Measurements from ENCODE around the gene FBXW11. TPM values are rescaled to one million over a fixed set of nuclear protein-coding genes. Genes with fewer than 3 reads are reported as not detected.

The FBXW11 gene
- polyA plus RNA-seq, 1 donor (not counting 4 experiments of a cell fraction or from before 2014, with no cell fraction given), result 48.4 TPM

DNA sequence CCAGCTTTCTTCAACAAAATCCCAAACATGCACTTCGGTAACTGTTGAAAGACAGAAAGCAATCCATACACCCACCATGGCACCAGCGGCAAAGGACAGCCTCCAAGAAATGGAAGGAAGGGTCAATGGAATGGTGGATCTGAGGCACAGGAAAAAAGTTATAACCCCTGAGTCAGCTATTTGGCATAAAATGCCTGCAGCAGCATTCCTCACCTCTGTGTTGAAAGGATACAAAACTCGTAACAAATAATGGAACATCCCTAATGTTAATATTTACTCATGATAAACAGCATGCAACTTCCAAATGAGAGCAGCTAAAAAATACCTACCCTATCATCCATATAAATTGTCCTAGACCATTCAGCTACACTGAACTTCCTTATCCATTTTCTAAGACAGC, 9.4 kb downstream of the FBXW11 start:
- Histone ChIP-seq H4K20me1 (ENCODE audit: control insufficient read depth, extremely low read depth, insufficient read depth, low read length) (no peaks in the 10 kb centered on the region), H3K4me2 (ENCODE audit: control insufficient read depth, extremely low read depth, insufficient read depth, low read depth, low read length) (peak overlapping the region; percentile 12), H3K36me3 (ENCODE audit: control insufficient read depth in 2 of 2, extremely low read depth in 1 of 2, insufficient read depth in 2 of 2, low read length in 2 of 2) (peaks cover 0 to 2% of the 10 kb centered on the region in 2 experiments), H3K9me1 (ENCODE audit: control insufficient read depth, extremely low read depth, insufficient read depth, low read length) (no peaks in the 10 kb centered on the region), H3K4me1 (ENCODE audit: control insufficient read depth, extremely low read depth, insufficient read depth, low read length) (peaks cover 12% of the 10 kb centered on the region), H3K9me3 (ENCODE audit: control insufficient read depth, low read depth, low read length) (no peaks in the 10 kb centered on the region), H2AFZ (ENCODE audit: control insufficient read depth, low read length) (no peak overlapping the region), H3K27me3 (ENCODE audit: control insufficient read depth, extremely low read depth, insufficient read depth, low read length) (no peaks in the 10 kb centered on the region), H3K79me2 (ENCODE audit: control insufficient read depth, insufficient read depth, low read length) (peaks cover 94% of the 10 kb centered on the region), H3K4me3 (ENCODE audit: control insufficient read depth in 2 of 3, extremely low read depth in 1 of 3, insufficient read depth in 2 of 3, low read depth in 1 of 3, low read length in 3 of 3) (no peak overlapping the region), H3K9ac (ENCODE audit: control insufficient read depth, extremely low read depth, insufficient read depth, low read length) (no peak overlapping the region), H3K27ac (ENCODE audit: control insufficient read depth, insufficient read depth, low read length) (no peak overlapping the region)
- FAIRE-seq, result no peak
- no peak for DNase-seq (ENCODE audit: low read depth, low spot score)
- dilution Hi-C loops (cut with MboI; ENCODE audit: extremely low pct_ligation_motif_present, low sequenced_read_pairs), result no loop called here
- TF ChIP-seq EZH2 (IDR thresholded peaks at IDR 0.05; ENCODE audit: low read length), result no peak
- TF ChIP-seq, protein P1, sequence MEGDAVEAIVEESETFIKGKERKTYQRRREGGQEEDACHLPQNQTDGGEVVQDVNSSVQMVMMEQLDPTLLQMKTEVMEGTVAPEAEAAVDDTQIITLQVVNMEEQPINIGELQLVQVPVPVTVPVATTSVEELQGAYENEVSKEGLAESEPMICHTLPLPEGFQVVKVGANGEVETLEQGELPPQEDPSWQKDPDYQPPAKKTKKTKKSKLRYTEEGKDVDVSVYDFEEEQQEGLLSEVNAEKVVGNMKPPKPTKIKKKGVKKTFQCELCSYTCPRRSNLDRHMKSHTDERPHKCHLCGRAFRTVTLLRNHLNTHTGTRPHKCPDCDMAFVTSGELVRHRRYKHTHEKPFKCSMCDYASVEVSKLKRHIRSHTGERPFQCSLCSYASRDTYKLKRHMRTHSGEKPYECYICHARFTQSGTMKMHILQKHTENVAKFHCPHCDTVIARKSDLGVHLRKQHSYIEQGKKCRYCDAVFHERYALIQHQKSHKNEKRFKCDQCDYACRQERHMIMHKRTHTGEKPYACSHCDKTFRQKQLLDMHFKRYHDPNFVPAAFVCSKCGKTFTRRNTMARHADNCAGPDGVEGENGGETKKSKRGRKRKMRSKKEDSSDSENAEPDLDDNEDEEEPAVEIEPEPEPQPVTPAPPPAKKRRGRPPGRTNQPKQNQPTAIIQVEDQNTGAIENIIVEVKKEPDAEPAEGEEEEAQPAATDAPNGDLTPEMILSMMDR (optimal IDR thresholded peaks at IDR 0.05 in 1 of 3, IDR thresholded peaks at IDR 0.05 in 1 of 3, conservative IDR thresholded peaks at IDR 0.05 in 1 of 3; ENCODE audit: extremely low read depth in 1 of 3, insufficient read depth in 2 of 3, low read length in 3 of 3), result no peak

DNA sequence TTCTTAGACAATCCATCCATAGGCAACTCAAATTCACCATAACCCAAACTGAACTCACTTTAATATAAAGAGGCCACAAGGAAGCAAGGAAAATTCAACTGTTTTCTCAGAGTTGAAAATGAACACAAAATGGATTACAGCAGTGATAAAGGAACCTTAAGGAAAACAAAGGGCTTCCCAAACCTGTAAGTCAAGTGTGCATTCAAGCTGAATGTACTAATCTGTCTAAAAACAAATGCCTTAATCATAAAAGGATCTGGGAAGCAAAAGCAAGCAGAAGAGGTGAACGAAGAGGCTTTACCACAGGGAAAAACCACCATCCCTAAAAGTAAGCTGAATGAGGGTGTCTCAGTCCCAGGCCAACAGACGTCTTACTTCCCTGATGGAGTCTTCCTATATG, 13.6 kb downstream of the FBXW11 start:
- dilution Hi-C loops (cut with MboI; ENCODE audit: extremely low pct_ligation_motif_present, low sequenced_read_pairs), result no loop called here
- H3K36me3 ChIP-seq (ENCODE audit: control insufficient read depth in 2 of 2, extremely low read depth in 1 of 2, insufficient read depth in 2 of 2, low read length in 2 of 2), result peaks cover 2 to 5% of the 10 kb centered on the region in 2 experiments
- peaks cover 33% of the 10 kb centered on the region for H3K4me1 ChIP-seq (ENCODE audit: control insufficient read depth, extremely low read depth, insufficient read depth, low read length)
- no peak overlapping the region for H3K4me3 ChIP-seq (ENCODE audit: control insufficient read depth in 2 of 3, extremely low read depth in 1 of 3, insufficient read depth in 2 of 3, low read depth in 1 of 3, low read length in 3 of 3)
- no peaks in the 10 kb centered on the region for H3K9me1 ChIP-seq (ENCODE audit: control insufficient read depth, extremely low read depth, insufficient read depth, low read length)
- H2AFZ ChIP-seq (ENCODE audit: control insufficient read depth, low read length), result no peak overlapping the region
- no peaks in the 10 kb centered on the region for H3K27me3 ChIP-seq (ENCODE audit: control insufficient read depth, extremely low read depth, insufficient read depth, low read length)
- FAIRE-seq (no peak), DNase-seq (ENCODE audit: low read depth, low spot score) (no peak)
- peaks cover 76% of the 10 kb centered on the region for H3K79me2 ChIP-seq (ENCODE audit: control insufficient read depth, insufficient read depth, low read length)
- H3K9ac ChIP-seq (ENCODE audit: control insufficient read depth, extremely low read depth, insufficient read depth, low read length), result no peak overlapping the region
- H3K9me3 ChIP-seq (ENCODE audit: control insufficient read depth, low read depth, low read length), result peaks cover 2% of the 10 kb centered on the region
- no peak overlapping the region for H3K27ac ChIP-seq (ENCODE audit: control insufficient read depth, insufficient read depth, low read length)
- peaks cover 3% of the 10 kb centered on the region for H4K20me1 ChIP-seq (ENCODE audit: control insufficient read depth, extremely low read depth, insufficient read depth, low read length)
- H3K4me2 ChIP-seq (ENCODE audit: control insufficient read depth, extremely low read depth, insufficient read depth, low read depth, low read length), result no peak overlapping the region
- TF ChIP-seq EZH2 (IDR thresholded peaks at IDR 0.05; ENCODE audit: low read length), result no peak
- TF ChIP-seq, protein P1 (optimal IDR thresholded peaks at IDR 0.05 in 1 of 3, IDR thresholded peaks at IDR 0.05 in 1 of 3, conservative IDR thresholded peaks at IDR 0.05 in 1 of 3; ENCODE audit: extremely low read depth in 1 of 3, insufficient read depth in 2 of 3, low read length in 3 of 3), result no peak

All from keratinocyte (primary cell).